Calu3 (cell line): ENCODE data around the gene ATP13A1. TPM values are rescaled to one million over a fixed set of nuclear protein-coding genes. Genes with fewer than 3 reads are reported as not detected.
"Not testable (repeated sequence)": the region's sequence is repeated elsewhere in the genome, so short reads cannot be mapped to it uniquely, and the experiment has no call there.

Experiments
- BruUV-seq: library from RNA; stranded (reverse); fragments of 400-500 nt; replicated peaks from 2 replicates; lab custom pipeline; 2021; lab: Mats Ljungman, UMichigan
- CTCF ChIA-PET: fragments of 300-600 bp; sonication (Branson Sonifier 250); formaldehyde crosslinking; loops from one replicate; lab custom pipeline; 2022; ENCODE audit warnings: antibody characterized with exemption; lab: Charles Lee
- DNase-seq: peaks from one replicate; pipeline ENCODE4 v3.0.0; 2022
- H3K27ac Mint-ChIP-seq: one replicate; pipeline ENCODE4 v1.8.0; 2022; ENCODE audit warnings: mixed read lengths; ENCODE audit not compliant: unreplicated experiment
- H3K27me3 Mint-ChIP-seq: one replicate; pipeline ENCODE4 v1.8.0; 2022; ENCODE audit warnings: mixed read lengths; ENCODE audit not compliant: unreplicated experiment
- H3K36me3 Mint-ChIP-seq: one replicate; pipeline ENCODE4 v1.8.0; 2022; ENCODE audit warnings: mild to moderate bottlenecking, moderate library complexity, mixed read lengths; ENCODE audit not compliant: insufficient read depth, unreplicated experiment
- H3K4me1 Mint-ChIP-seq: one replicate; pipeline ENCODE4 v1.8.0; 2022; ENCODE audit warnings: mild to moderate bottlenecking, low read depth, mixed read lengths; ENCODE audit not compliant: unreplicated experiment
- H3K4me3 Mint-ChIP-seq: one replicate; pipeline ENCODE4 v1.8.0; 2022; ENCODE audit warnings: mild to moderate bottlenecking, low read depth, moderate library complexity, mixed read lengths; ENCODE audit not compliant: unreplicated experiment
- H3K9me3 Mint-ChIP-seq: one replicate; pipeline ENCODE4 v1.8.0; 2022; ENCODE audit warnings: low read depth, mixed read lengths; ENCODE audit not compliant: unreplicated experiment
- CTCF ChIP-seq: fragments of 200-600 bp; IDR thresholded peaks from one replicate; pipeline ENCODE4 v1.8.0; 2022; ENCODE audit warnings: antibody characterized with exemption; ENCODE audit not compliant: unreplicated experiment
- intact Hi-C: fragments of 100-400 bp; cut with micrococcal nuclease; formaldehyde crosslinking; loops from one replicate; pipeline ENCODE4 v1.10.0; 2022; ENCODE audit not compliant: unreplicated experiment
- total RNA-seq: library from RNA; stranded (reverse); gene quantifications from 2 replicates; pipeline ENCODE4 v1.2.3, GENCODE V29; 2022

The ATP13A1 gene
- total RNA-seq, 1 experiment from 2014 or later = 65.4 TPM

GRCh38 chr19:19691683-19692082 is 28.2 kb upstream of the ATP13A1 start:
- Mint-ChIP-seq H3K36me3 (no peaks in the 10 kb centered on the region), H3K4me3 (no peak overlapping the region), H3K27me3 (no peaks in the 10 kb centered on the region), H3K4me1 (no peaks in the 10 kb centered on the region), H3K9me3 (no peaks in the 10 kb centered on the region), H3K27ac (no peak overlapping the region)
- TF ChIP-seq CTCF = no peak
- DNase-seq = no peak
- CTCF ChIA-PET = no interaction called here
- no TSS peak for BruUV-seq
- intact Hi-C loops = no loop called here

DNA sequence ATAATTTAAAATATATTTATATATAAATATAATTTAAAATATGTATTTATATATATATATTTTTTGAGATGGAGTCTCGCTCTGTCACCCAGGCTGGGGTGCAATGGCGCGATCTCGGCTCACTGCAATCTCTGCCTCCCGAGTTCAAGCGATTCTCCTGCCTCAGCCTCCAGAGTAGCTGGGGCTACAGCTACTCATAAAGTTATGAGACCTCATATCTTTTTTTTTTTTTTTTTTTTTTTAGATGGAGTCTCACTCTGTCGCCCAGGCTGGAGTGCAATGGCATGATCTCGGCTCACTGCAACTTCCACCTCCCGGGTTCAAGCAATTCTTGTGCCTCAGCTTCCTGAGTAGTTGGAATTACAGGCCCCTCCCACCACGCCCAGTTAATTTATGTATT is 25.5 kb upstream of the ATP13A1 start:
- H3K27ac Mint-ChIP-seq, H3K27me3 Mint-ChIP-seq, CTCF ChIA-PET, BruUV-seq, H3K4me1 Mint-ChIP-seq, H3K36me3 Mint-ChIP-seq, intact Hi-C loops, H3K4me3 Mint-ChIP-seq, H3K9me3 Mint-ChIP-seq, DNase-seq: not testable (repeated sequence)

GRCh38 chr19:19687090-19687489 is 23.6 kb upstream of the ATP13A1 start:
- no TSS peak for BruUV-seq
- Mint-ChIP-seq H3K27ac (no peak overlapping the region), H3K27me3 (no peaks in the 10 kb centered on the region), H3K9me3 (peaks cover 3% of the 10 kb centered on the region), H3K4me3 (no peak overlapping the region), H3K36me3 (no peaks in the 10 kb centered on the region), H3K4me1 (no peaks in the 10 kb centered on the region)
- no peak for TF ChIP-seq CTCF
- intact Hi-C loops = no loop called here
- DNase-seq = no peak
- CTCF ChIA-PET = no interaction called here

DNA sequence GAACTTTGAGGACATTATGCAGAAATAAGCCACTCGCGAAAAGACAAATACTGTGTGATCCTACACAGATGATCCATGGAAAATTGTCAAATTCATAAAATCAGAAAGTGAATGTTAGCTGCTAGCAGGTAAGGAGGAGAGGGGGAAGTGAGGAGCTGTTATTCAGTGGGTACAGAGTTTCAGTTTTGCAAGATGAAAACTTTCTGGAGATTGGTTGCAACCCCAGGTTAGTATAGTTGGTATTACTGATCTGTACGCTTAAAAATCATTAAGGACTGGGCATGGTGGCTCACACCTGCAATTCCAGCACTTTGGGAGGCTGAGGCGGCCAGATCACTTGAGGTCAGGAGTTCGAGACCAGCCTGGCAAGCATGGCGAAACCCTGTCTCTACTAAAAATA is 23.1 kb upstream of the ATP13A1 start:
- no TSS peak for BruUV-seq
- Mint-ChIP-seq H3K36me3 (no peaks in the 10 kb centered on the region), H3K9me3 (peaks cover 3% of the 10 kb centered on the region), H3K4me1 (no peaks in the 10 kb centered on the region), H3K27ac (no peak overlapping the region), H3K4me3 (no peak overlapping the region), H3K27me3 (no peaks in the 10 kb centered on the region)
- intact Hi-C loops = no loop called here
- CTCF ChIA-PET = no interaction called here
- TF ChIP-seq CTCF = no peak
- no peak for DNase-seq

DNA sequence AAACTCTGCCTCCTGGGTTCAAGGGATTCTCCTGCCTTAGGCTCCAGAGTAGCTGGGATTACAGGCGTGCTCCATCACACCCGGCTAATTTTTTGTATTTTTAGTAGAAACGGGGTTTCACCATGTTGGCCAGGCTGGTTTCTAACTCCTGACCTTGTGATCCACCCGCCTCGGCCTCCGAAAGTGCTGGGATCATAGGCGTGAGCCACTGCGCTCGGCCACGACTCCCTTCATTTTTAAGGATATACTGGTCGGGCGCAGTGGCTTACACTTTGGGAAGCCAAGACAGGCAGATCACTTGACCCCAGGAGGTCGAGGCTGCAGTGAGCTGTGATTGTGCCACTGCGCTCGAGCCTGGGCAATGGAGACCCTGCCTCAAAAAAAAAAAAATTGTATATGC is 22.6 kb upstream of the ATP13A1 start:
- intact Hi-C loops, H3K36me3 Mint-ChIP-seq, H3K9me3 Mint-ChIP-seq, DNase-seq, H3K4me1 Mint-ChIP-seq, H3K4me3 Mint-ChIP-seq, H3K27ac Mint-ChIP-seq, CTCF ChIA-PET, BruUV-seq, H3K27me3 Mint-ChIP-seq: not testable (repeated sequence)
